SK-N-SH (cell line): ENCODE data around the gene GALR3. TPM values are rescaled to one million over a fixed set of nuclear protein-coding genes. Genes with fewer than 3 reads are reported as not detected.

Experiments
- CTCF ChIA-PET: fragments of 300-600, 350-600 bp; formaldehyde crosslinking; extraction: SDS; loops from one replicate; lab custom pipeline; 2021; lab: Yijun Ruan, JAX
- POLR2A ChIA-PET: fragments of 350-600 bp; sonication (Branson Sonifier 250); formaldehyde crosslinking; extraction: SDS; loops from one replicate; lab custom pipeline; 2020; ENCODE audit warnings: antibody characterized with exemption, inconsistent platforms; lab: Yijun Ruan, JAX
- DNase-seq: peaks from one replicate; pipeline ENCODE4 v3.0.0; 2012
- H2AFZ ChIP-seq: fragments of 200-600 bp; sonication (generic); 2 replicates; pipeline ENCODE4 v1.8.1; 2016; ENCODE audit warnings: antibody characterized with exemption, mild to moderate bottlenecking, low read depth
- H3F3A ChIP-seq: fragments of 200-600 bp; sonication (generic); replicated peaks from 2 replicates; pipeline ENCODE3; 2016; ENCODE audit warnings: antibody characterized with exemption, mild to moderate bottlenecking; ENCODE audit not compliant: insufficient read depth
- H3K27ac ChIP-seq, 2 experiments: fragments of 200-500 bp in 1 of 2; fragments of 200-600 bp in 1 of 2; sonication (Bioruptor generic) in 1 of 2; sonication (generic), shearing (Covaris generic) in 1 of 2; 2 replicates each; pipeline versions ENCODE4 v1.5.1 to v1.6.1; 2014 to 2016; ENCODE audit warnings: low read depth in 2 of 2, inconsistent platforms in 1 of 2, low read length in 1 of 2, mild to moderate bottlenecking in 1 of 2, mixed read lengths in 1 of 2
- H3K27me3 ChIP-seq: fragments of 200-600 bp; sonication (generic), shearing (Covaris generic); 2 replicates; pipeline ENCODE4 v1.6.1; 2016; ENCODE audit warnings: mixed run types; ENCODE audit not compliant: insufficient read depth
- H3K36me3 ChIP-seq, 2 experiments: fragments of 200-500 bp in 1 of 2; fragments of 200-600 bp in 1 of 2; sonication (Bioruptor generic) in 1 of 2; sonication (generic) in 1 of 2; replicated peaks in 1 of 2; 2 replicates each; pipeline versions ENCODE3 to v1.5.1; 2014 to 2016; ENCODE audit warnings: low read length in 1 of 2, mild to moderate bottlenecking in 1 of 2; ENCODE audit not compliant: insufficient read depth in 2 of 2, control insufficient read depth in 1 of 2
- H3K4me1 ChIP-seq, 2 experiments: fragments of 200-500 bp in 1 of 2; fragments of 200-600 bp in 1 of 2; sonication (Bioruptor generic) in 1 of 2; sonication (generic), shearing (Covaris generic) in 1 of 2; 2 replicates each; pipeline versions ENCODE4 v1.5.1 to v1.6.1; 2014 to 2016; ENCODE audit warnings: low read depth in 1 of 2, low read length in 1 of 2, mixed run types in 1 of 2; ENCODE audit not compliant: insufficient read depth in 2 of 2, control insufficient read depth in 1 of 2
- H3K4me2 ChIP-seq: fragments of 200-600 bp; sonication (generic), shearing (Covaris generic); 2 replicates; pipeline ENCODE4 v1.6.1; 2017; ENCODE audit warnings: mixed run types
- H3K4me3 ChIP-seq, 2 experiments: fragments of 200-500 bp in 1 of 2; fragments of 200-600 bp in 1 of 2; sonication (Bioruptor generic) in 1 of 2; sonication (generic), shearing (Covaris generic) in 1 of 2; 2 replicates each; pipeline versions ENCODE4 v1.5.1 to v1.8.1; 2014 to 2016; ENCODE audit warnings: low read depth in 2 of 2, inconsistent platforms in 1 of 2, low read length in 1 of 2, mild to moderate bottlenecking in 1 of 2, mixed read lengths in 1 of 2, moderate library complexity in 1 of 2
- H3K79me2 ChIP-seq: fragments of 200-600 bp; sonication (generic); 2 replicates; pipeline ENCODE4 v1.8.1; 2017; ENCODE audit warnings: mild to moderate bottlenecking; ENCODE audit not compliant: insufficient read depth
- H3K9ac ChIP-seq: fragments of 200-600 bp; sonication (generic); 2 replicates; pipeline ENCODE4 v1.6.1; 2017; ENCODE audit warnings: mixed run types
- H3K9me2 ChIP-seq: fragments of 200-600 bp; sonication (generic); 2 replicates; pipeline ENCODE4 v1.6.1; 2017; ENCODE audit warnings: mixed run types
- H3K9me3 ChIP-seq: fragments of 200-600 bp; sonication (generic); 2 replicates; pipeline ENCODE4 v1.6.1; 2017; ENCODE audit warnings: mixed run types, mild to moderate bottlenecking, moderate library complexity
- H4K20me1 ChIP-seq: fragments of 200-600 bp; sonication (generic); 2 replicates; pipeline ENCODE4 v1.6.1; 2017; ENCODE audit warnings: mild to moderate bottlenecking, mixed run types; ENCODE audit not compliant: insufficient read depth
- CHD2 ChIP-seq: fragments of 150-350 bp; IDR thresholded peaks from 2 replicates; pipeline ENCODE4 v1.6.1; 2018; ENCODE audit warnings: low read length; ENCODE audit not compliant: partially characterized antibody
- CTCF ChIP-seq: fragments of 200-600 bp; sonication (generic); IDR thresholded peaks from 2 replicates; pipeline ENCODE4 v1.6.1; 2017; ENCODE audit warnings: antibody characterized with exemption, mild to moderate bottlenecking, moderate library complexity
- ELF1 ChIP-seq: IDR thresholded peaks from 2 replicates; pipeline ENCODE4 v1.4.0; 2012
- EP300 ChIP-seq, 2 experiments: IDR thresholded peaks; 2 replicates each; pipeline versions ENCODE4 v1.4.0 to v1.6.1; 2012; ENCODE audit warnings: borderline replicate concordance in 1 of 2, low read depth in 1 of 2, low read length in 1 of 2
- EZH2phosphoT487 ChIP-seq: fragments of 200-600 bp; sonication (generic); IDR thresholded peaks from 2 replicates; pipeline ENCODE4 v1.6.1; 2017; ENCODE audit warnings: low read depth, mixed run types, mild to moderate bottlenecking, antibody characterized with exemption, moderate library complexity, borderline replicate concordance
- FOXJ3 ChIP-seq: sonication (generic); formaldehyde crosslinking; IDR thresholded peaks from 2 replicates; pipeline ENCODE4 v1.5.1; 2020; ENCODE audit warnings: mild to moderate bottlenecking, missing genetic modification reagents
- FOXM1 ChIP-seq: IDR thresholded peaks from 2 replicates; pipeline ENCODE4 v1.4.0; 2012; ENCODE audit warnings: low read depth, mild to moderate bottlenecking
- GATA2 ChIP-seq: sonication (generic); formaldehyde crosslinking; IDR thresholded peaks from 2 replicates; pipeline ENCODE4 v1.5.0; 2020; ENCODE audit warnings: mild to moderate bottlenecking, missing genetic modification reagents
- IRF3 ChIP-seq: fragments of 150-350 bp; IDR thresholded peaks from 2 replicates; pipeline ENCODE4 v1.6.1; 2016; ENCODE audit warnings: mild to moderate bottlenecking, low read depth, low read length
- MAX ChIP-seq: IDR thresholded peaks from 2 replicates; pipeline ENCODE4 v1.4.0; 2012; ENCODE audit warnings: low read depth
- PBX3 ChIP-seq: IDR thresholded peaks from 2 replicates; pipeline ENCODE4; 2012
- POLR2AphosphoS5 ChIP-seq: IDR thresholded peaks from 2 replicates; pipeline ENCODE4 v1.6.1; 2012; ENCODE audit warnings: low read depth, low read length
- RAD21 ChIP-seq: IDR thresholded peaks from 2 replicates; pipeline ENCODE4 v1.6.1; 2012; ENCODE audit warnings: mild to moderate bottlenecking, low read length
- RFX5 ChIP-seq: IDR thresholded peaks from 2 replicates; pipeline ENCODE4 v1.6.1; 2012; ENCODE audit warnings: mild to moderate bottlenecking, improper control_type of control experiment, low read length
- SIN3A ChIP-seq: IDR thresholded peaks from 2 replicates; pipeline ENCODE4 v1.6.1; 2012; ENCODE audit warnings: low read depth, mild to moderate bottlenecking, low read length, moderate library complexity, borderline replicate concordance
- TAF1 ChIP-seq: IDR thresholded peaks from 2 replicates; pipeline ENCODE4 v1.6.1; 2012; ENCODE audit warnings: low read depth, mild to moderate bottlenecking, low read length, moderate library complexity, borderline replicate concordance
- TCF12 ChIP-seq: IDR thresholded peaks from 2 replicates; pipeline ENCODE4 v1.4.0; 2012
- TEAD4 ChIP-seq: IDR thresholded peaks from 2 replicates; pipeline ENCODE4 v1.4.0; 2012; ENCODE audit warnings: mild to moderate bottlenecking, borderline replicate concordance; ENCODE audit not compliant: insufficient read depth
- USF2 ChIP-seq: fragments of 150-350 bp; IDR thresholded peaks from 2 replicates; pipeline ENCODE4 v1.6.1; 2017; ENCODE audit warnings: antibody characterized with exemption, low read length, low read depth, borderline replicate concordance
- YY1 ChIP-seq: IDR thresholded peaks from 2 replicates; pipeline ENCODE4 v1.4.0; 2012; ENCODE audit warnings: low read depth, mild to moderate bottlenecking
- ZBTB33 ChIP-seq: IDR thresholded peaks from 2 replicates; pipeline ENCODE4 v1.4.0; 2012; ENCODE audit warnings: low read depth, borderline replicate concordance
- WGBS: methylation state at CpG from one replicate; pipeline ENCODE4 v1.1.6; 2017; ENCODE audit warnings: low lambda C conversion rate; 5-methylcytosine and 5-hydroxymethylcytosine counted together
- polyA plus RNA-seq, 3 experiments: library from polyadenylated mRNA; depleted of rRNA; stranded (reverse); fragments of >200 nt; gene quantifications; 2 replicates each; pipeline ENCODE4 v1.2.3, GENCODE V29; 2012

Gene GALR3
- polyA plus RNA-seq, 1 of the 3 experiments (the other 2 are of a cell fraction) = not detected

- peaks cover 55% of the 10 kb centered on the region for H3K79me2 ChIP-seq
- no peak overlapping the region for H3K4me3 ChIP-seq
- H3K4me1 ChIP-seq = peaks cover 16 to 19% of the 10 kb centered on the region in 2 experiments
- ChIA-PET POLR2A (no interaction called here), CTCF (interaction anchor here (0.7 kb wide), 1 partner anchor 17 kb away, joined by 3 read pairs; no protein-coding TSS in a partner anchor)
- H3K4me2 ChIP-seq = no peak overlapping the region
- peaks cover 6% of the 10 kb centered on the region; the same call in 1 of the 2 replicates for H4K20me1 ChIP-seq
- no peak for DNase-seq
- no peak overlapping the region for H3K27ac ChIP-seq
- peaks cover 9 to 18% of the 10 kb centered on the region in 2 experiments for H3K36me3 ChIP-seq
- no peak overlapping the region for H2AFZ ChIP-seq
- peaks cover 10% of the 10 kb centered on the region; the same call in 1 of the 2 replicates for H3K9me3 ChIP-seq
- H3K9me2 ChIP-seq = no peaks in the 10 kb centered on the region
- H3K9ac ChIP-seq = no peak overlapping the region
- H3K27me3 ChIP-seq = no peaks in the 10 kb centered on the region
- TF ChIP-seq FOXM1 (no peak), ELF1 (no peak), RAD21 (no peak), POLR2AphosphoS5 (no peak), EZH2phosphoT487 (no peak), SIN3A (no peak), FOXJ3 (CRISPR knock-in tag) (no peak), USF2 (no peak), YY1 (no peak), GATA2 (no peak), TAF1 (no peak), TEAD4 (no peak), PBX3 (no peak), EP300 (IDR thresholded peaks at IDR 0.05; ENCODE audit: borderline replicate concordance in 1 of 2, low read depth in 1 of 2, low read length in 1 of 2) (no peak), TCF12 (no peak)
- H3F3A ChIP-seq = peaks cover 33% of the 10 kb centered on the region
- 77% methylated on average over 2 of the region's 2 CpGs for WGBS
These were observed 23.3 kb downstream of the GALR3 start for GRCh38 chr22:37846433-37846832.

- H3K27ac ChIP-seq = peak overlapping the region; percentile 19 to 89
- peak overlapping the region; percentile 98 for H3K4me2 ChIP-seq
- no peaks in the 10 kb centered on the region for H3K27me3 ChIP-seq
- peaks cover 6% of the 10 kb centered on the region; the same call in 1 of the 2 replicates for H4K20me1 ChIP-seq
- peaks cover 10% of the 10 kb centered on the region; the same call in 1 of the 2 replicates for H3K9me3 ChIP-seq
- H3K9me2 ChIP-seq = no peaks in the 10 kb centered on the region
- peaks cover 26% of the 10 kb centered on the region for H3F3A ChIP-seq
- H3K9ac ChIP-seq = peak overlapping the region; percentile 92
- 43% methylated on average over 27 of the region's 27 CpGs for WGBS
- peak; percentile 43 for DNase-seq
- H3K79me2 ChIP-seq = peaks cover 57% of the 10 kb centered on the region
- H3K4me1 ChIP-seq = peaks cover 11 to 13% of the 10 kb centered on the region in 2 experiments; a peak in 3 of 4 replicates
- CTCF ChIA-PET = interaction anchor here (1.7 to 4.0 kb wide), 2 partner anchors 15 to 31 kb away, joined by 13 to 15 read pairs; no protein-coding TSS in a partner anchor
- peak overlapping the region; percentile 79 to 98 for H3K4me3 ChIP-seq
- peak overlapping the region; percentile 91 for H2AFZ ChIP-seq
- POLR2A ChIA-PET = no interaction called here
- peaks cover 27 to 40% of the 10 kb centered on the region in 2 experiments for H3K36me3 ChIP-seq
- TF ChIP-seq ELF1 = no peak
- TF ChIP-seq ZBTB33 = 0 out of 2 replicates have a peak, but pooled peaks have one; percentile 8
- no peak for TF ChIP-seq IRF3
- TF ChIP-seq CTCF = no peak
- peak; percentile 96 for TF ChIP-seq CHD2
- no peak for TF ChIP-seq RFX5
- TF ChIP-seq MAX = no peak
- no peak for TF ChIP-seq FOXJ3 (CRISPR knock-in tag)
These were observed 25.5 kb downstream of the GALR3 start for GRCh38 chr22:37848587-37849088.
